ENCODE measurements around the gene EXOC4.

The EXOC4 gene

DNA sequence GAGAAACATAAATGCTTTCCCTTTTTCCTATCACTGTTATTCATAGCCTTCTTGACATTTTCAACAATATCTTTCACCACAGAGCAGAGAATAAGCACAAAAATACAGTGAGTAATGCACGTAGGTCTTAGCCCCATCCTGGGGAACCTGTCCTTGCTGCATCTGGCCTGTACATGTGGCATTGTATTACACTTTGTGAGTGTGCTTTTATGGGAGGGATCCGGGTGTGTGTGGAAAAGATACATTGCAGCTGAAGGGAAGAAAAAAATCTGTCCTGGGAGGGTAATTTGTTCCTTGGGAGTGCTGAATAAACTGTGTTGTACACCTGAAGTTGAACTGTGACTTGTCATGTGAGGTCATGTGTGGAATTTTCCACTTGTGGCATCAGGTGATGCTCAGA, 451.6 kb downstream of the EXOC4 start:
- DNase-seq (ENCODE audit: low read depth in 2 of 2): no peak

DNA sequence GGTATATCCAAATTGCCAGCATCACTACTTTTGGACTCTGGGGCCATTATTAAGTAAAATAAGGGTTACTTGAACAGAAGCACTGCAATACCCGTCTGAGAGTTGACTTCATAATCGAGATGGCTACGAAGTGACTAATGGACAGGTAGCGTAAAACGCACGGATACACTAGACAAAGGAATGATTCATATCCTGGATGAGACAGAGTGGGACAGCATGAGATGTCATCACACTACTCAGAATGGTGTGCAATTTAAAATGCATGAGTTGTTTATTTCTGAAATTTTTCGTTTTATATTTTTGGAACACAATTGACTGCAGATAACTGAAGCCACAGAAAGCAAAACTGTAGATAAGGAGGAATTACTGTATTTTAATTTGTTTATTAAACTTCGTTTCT, 452.7 kb downstream of the EXOC4 start:
- DNase-seq (ENCODE audit: low read depth in 2 of 2): no peak

DNA sequence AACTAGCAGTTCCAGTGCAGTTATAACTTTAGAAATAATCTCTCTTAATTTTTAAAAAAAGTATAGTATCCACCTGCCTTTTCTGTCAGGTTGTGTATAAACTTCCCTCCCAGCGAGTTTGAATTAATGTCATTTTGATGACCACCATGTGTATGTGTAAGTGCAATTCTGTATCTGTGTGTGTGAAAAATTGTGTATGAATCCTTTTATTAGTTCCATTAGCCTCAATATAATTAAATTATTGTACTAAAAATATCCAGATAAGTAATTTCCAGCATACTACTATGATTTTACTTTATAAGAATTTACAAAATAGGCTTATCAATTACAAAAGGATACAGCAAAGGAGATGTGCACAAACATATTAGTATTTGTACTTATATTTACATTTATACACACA, 453.1 kb downstream of the EXOC4 start:
- no peak for DNase-seq (ENCODE audit: low read depth in 2 of 2)

DNA sequence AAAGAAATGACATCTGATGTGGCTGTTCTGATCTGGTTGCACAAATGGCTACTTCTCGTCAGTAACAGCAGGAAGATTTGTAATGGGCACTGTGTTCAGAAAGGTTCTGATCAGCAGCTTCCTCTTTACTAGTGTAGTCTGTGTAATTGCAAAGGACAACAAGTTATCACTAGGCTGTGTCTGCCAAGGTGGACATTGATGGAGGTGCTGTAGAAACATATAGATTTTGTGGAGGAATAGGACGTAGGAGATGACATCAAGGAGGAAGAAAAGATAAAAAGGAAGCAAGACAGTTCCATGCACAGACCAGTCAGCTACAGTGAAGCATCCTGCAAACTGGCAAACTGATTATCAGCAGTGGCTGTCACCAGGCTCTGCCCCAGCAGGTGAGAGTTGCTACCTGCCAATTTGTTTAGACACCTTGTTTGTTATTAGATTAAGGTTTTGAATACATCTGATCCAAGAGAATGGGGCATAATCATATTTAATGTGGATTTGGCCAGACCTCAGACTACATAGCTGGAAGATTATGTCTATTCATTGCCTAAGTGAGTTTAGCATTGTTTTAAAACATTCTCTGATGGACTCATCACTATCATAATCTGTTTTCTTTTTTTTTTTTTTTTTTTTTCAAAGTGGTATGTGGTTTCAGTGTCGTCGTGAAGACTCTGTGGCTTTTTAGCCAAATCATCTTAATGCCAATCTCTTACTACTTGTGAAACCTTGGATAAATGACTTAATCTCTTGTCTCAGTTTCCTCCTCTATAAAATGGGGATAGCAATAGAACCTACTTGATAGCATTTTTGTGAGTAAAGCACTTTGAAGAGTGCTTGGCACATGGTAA, 456.4 kb downstream of the EXOC4 start:
- DNase-seq (ENCODE audit: low read depth in 2 of 2): no peak

DNA sequence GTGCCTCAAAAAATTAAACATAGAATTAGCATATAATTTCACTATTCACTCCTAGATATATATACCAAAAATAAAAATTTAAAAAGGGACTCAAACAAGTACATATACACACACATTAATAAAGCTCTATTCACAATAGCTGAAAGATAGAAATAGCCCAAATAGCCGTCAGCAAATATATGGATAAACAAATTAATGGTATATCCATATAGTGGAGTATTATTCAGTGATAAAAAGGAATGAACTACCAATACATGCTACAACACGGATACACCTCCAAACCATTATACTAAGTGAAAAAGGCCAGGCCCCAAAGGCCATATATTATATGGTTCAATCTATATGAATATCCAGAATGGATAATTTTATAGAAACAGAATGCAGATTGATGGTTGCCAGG, 459.7 kb downstream of the EXOC4 start:
- no peak for DNase-seq (ENCODE audit: low read depth in 2 of 2)

DNA sequence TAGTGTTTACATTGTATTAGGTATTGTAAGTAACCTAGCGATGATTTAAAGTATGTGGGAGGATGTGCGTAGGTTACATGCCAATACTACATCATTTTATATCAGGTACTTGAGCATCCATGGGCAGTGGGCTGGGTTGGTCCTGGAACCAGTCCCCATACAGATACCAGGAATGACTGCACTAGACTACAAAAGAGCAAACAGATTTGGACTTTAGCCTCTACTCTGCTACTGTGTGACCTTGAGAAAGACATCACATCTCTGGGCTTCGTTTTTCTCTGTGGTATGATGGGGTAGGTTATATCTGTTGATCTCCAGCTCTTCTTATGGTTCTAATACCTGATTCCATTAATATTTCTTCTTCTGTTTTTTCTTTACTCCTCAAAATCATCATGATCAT, 461.8 kb downstream of the EXOC4 start:
- no peak for DNase-seq (ENCODE audit: low read depth in 2 of 2)

DNA sequence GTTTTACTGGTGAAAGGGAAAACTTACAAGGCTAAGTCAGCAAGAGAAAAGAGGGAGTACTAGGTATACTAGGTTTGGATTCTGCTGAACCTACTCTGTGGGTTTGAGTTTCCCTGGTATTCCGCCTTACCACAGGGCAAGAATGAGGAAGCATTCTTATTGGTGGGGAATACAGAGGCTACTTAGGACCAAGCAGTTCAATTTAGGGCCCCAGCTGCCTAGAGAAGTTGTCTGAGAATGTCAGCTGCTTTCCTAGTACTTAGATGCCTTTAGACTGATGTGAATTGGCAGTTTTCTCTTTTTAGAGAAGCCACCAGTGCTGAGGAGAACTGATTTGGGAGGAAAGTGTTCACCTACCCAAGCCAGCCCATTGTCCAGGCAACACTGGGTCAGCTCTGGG, 465.3 kb downstream of the EXOC4 start:
- no peak for DNase-seq (ENCODE audit: low read depth in 2 of 2)

DNA sequence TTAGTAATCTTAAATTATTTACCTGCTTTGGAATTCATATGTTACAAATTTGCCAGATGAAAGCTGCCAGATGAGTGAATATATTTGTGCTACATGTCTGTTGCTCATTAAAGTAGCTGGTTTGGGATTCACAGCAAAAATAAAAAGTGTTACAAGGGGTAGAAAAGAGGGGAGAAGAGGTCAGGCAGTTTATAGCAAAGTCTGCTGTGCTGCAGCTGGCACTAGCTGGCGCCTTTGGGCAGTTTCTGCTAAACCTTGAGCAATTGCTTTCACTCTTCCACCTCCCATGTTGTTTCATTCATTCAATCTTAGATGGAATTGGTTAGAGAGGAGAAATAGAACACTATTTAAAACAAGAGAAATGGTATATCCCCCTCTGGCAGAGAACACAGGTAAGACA, 470.2 kb downstream of the EXOC4 start:
- no peak for DNase-seq (ENCODE audit: low read depth in 2 of 2)

DNA sequence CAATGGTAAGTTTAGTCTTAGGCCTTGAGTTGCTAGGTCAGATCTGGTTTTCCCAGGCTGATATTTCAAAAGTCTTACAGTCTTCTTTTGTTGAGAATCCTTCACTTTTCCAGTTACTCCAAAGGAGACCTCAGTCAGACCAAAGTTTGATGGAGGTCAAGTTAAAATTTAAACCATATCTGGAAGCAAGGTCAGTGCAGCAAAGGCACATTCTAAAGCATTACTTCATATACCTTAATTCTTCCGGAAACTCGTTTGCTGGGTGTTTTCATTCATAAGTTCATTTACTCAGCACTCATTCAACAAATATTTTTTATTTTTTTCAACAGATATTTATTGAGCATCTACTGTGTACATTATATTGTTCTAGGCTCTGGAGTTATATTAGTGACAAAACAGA, 471.3 kb downstream of the EXOC4 start:
- DNase-seq (ENCODE audit: low read depth in 2 of 2): no peak

DNA sequence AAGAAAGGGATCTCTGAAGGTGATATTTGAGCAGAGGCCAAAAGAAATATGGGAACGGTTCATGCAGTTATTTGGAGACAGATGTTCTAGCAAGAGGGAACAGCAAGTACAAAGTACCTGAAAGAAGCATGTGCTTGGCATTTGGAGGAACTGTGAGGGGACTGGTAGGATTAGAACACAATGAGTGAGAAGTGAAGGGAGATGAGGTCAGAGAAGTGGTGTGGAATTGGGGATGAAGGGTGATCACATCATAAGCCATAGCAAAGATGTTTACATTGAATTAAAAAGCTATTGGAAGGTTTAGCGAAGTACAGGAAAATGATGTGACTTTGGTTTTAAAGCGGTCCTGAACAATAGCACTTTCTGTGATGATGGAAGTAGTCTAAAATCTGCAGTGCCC, 471.8 kb downstream of the EXOC4 start:
- no peak for DNase-seq (ENCODE audit: low read depth in 2 of 2)

DNA sequence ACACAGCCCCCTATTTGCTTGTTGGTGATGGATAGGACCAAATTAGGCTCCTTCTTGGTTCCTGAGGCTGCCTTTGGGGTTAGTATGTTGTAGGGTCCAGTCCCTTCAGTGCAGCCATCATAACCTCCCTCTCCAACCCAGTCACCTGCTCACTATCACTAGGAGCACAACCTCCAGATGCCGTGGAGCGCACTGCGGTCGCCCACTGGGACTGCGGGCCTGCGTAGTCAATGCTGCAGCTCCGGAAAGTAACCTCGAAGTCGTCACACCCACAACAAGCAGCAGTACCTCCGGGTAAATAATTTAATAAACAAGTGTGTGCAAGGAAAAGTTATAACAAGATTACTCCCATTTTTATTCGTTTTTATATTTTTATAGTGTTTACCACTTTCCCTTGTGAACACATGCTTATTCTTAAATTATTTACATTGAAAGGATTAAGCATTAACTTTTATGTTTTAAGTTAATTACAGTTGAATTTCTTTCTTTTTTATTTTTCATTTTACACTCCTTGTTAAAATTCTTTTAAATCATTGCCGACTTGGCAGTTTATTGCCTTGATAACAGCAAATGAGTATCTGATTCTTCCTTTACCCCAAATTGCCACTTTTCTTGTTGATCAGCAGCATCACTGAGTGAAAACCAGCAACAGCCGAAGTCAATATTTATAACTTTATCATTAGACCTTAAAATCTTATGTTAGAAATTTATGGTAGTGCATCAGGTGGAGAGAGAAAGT, 474.8 kb downstream of the EXOC4 start:
- DNase-seq (ENCODE audit: low read depth in 2 of 2): no peak

DNA sequence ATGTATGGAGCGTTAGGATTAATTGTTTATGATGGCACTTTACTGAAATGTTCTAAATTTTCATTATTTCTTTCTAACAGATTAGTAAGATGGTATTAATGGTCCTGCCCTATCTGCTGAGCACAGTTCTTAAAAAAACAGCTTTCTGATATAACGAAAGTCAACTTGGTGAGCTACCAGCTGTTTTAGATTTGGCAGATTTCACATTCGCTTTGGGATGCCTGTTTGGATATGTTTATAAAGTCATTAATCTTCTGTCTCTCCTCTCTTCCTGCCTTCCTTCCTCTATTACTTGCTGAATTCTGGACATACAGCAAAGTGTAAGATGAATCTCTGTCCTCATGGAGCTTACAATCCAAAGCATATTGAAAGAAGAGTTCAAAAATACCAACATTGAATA, 477.5 kb downstream of the EXOC4 start:
- DNase-seq (ENCODE audit: low read depth in 2 of 2): no peak

DNA sequence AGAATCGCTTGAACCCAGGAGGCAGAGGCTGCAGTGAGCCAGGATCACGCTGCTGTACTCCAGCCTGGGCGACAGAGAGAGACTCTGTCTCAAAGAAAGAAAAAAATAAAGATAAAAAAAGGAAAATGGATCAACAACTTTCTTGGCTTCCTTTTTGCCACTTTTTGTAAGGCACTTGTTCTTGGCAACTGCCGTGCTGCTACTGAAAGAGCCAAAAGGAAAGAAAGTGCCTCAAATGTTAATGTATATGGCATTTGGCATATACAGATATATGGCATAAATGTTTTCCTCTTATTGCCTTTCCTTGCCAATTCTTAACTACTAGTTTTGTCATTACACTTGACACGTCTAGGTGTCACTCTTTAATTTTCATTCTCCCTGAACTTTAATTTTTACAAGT, 480.5 kb downstream of the EXOC4 start:
- DNase-seq (ENCODE audit: low read depth in 2 of 2): no peak

DNA sequence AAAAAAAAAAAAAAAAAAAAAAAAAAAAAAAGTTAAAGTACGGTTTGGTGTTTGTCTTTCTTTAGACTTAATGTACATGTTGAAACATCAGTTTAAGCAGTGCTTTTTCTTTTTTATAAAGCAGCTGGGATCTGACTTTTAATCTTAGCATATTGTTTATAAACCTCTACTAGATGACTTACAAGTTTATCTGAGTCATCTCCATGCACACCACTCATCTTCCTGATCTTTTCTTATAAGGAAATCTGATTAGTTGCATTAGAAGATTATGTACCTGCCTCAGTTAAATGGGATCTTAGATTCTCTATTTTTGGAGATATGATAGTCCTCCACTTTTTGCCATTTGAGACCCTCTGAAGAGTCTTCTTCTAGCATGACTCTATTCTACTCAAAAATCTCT, 482.3 kb downstream of the EXOC4 start:
- DNase-seq (ENCODE audit: low read depth in 2 of 2): no peak

DNA sequence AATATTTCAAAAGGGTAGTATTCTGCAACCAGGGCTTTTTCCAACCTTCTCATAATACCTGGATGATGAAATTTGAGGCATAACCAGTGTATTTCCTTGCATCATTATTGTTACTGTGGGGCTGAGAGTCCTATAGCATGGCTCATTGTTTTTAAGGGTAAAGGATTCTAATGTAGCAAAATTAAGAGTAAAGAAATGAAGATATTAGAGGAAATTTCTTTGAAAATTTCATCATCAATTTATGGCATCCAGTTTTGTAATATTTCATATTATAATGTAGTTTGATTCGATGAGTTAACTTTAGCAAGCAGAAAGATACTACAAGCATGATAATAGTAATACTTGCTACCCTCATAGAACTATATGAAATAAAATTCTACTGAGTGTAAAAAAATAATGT, 486.9 kb downstream of the EXOC4 start:
- no peak for DNase-seq (ENCODE audit: low read depth in 2 of 2)

DNA sequence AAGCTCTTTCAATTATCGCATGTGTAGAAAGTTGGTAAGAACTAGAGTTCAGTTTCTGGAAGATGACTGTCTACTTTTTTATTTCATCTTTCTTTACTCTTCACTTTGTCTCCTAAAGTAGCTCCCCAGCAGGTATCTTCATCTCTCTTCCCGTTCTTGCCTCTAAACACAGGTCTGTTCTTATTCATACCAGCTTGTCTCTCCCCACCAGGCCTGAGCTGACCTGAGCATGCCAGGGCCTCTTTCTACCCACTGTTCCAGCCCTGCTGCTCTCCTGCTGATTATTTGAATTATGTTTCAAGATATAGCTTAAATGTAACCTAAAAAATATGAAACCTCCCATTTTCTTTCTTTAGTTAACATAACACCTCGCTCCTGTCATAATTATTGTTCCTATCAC, 488.2 kb downstream of the EXOC4 start:
- no peak for DNase-seq (ENCODE audit: low read depth in 2 of 2)

DNA sequence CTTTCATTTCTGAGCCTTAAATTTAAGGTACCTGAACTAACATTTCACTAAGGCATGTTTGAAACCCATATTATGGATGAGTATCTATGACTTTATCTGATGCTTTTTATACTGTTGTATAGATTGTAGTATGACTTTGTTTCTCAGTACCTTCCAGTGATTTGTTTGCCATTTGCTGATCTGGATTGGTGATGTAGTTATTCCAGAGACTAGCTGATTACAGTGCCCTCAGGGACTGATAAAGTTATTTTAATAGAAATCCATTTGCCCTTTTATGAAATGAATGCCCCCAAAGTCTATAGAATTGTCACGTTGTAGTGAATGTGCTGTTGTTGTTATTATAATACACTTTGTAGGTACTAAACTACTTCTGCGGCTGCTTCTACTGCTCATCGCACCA, 488.8 kb downstream of the EXOC4 start:
- DNase-seq (ENCODE audit: low read depth in 2 of 2): no peak

DNA sequence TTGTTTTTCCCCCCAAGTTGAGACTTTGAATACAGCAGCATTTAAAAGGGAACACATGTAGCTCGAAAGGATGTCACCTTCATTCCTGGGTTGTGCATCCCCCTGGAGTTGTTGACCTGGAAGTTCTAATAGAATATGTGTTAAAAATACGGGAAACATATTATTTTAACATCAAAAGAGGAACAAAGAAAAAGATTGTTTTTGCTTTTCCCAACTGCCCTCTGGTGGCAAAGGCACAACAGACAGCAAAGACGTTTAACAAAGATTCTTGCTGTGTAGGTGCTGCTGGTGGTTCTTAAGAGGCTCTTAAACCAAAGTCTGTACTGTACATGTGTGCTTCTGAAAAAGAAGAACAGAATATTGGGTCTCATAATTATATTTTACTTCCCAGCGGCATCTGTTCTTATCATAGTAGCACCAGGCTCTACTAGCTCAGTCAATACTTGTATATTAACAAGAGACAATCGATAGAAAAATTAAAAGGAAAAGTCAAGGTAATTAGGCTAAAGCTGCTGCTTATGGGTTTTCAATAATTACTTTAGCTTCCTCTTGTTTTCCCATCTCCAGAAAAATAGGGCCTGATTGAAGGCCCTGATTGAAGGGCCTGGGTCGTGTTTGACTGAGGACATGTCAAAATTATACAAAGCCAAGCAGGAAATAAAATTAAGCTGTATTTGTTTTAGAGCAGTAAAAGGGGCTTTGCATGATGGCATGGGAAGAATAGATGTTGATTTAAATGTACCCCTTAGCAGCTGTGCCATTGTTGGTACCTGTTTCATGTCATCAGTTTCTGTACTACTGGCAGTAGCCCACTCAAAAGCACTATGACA, 490.0 kb downstream of the EXOC4 start:
- peak; percentile 5 to 8 for DNase-seq (ENCODE audit: low read depth in 2 of 2)

DNA sequence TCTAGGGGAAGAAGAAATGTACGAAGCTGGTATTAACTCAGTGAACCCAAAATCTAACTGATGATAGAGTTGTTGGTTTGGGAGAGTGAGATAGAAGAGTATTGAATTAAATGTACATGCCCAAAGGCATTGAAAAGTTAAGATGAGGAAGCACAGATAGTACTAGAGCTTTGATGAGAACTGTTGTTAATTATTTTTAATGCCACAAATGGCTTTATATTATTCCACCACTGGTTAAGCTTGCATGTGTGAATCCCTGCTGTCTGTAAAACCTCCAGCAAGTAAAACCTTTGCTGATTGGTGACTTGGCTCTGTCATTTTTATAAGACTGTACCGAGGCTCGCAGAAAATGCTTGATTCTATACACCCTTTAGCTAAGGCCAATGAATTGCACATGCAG, 491.6 kb downstream of the EXOC4 start:
- no peak for DNase-seq (ENCODE audit: low read depth in 2 of 2)

DNA sequence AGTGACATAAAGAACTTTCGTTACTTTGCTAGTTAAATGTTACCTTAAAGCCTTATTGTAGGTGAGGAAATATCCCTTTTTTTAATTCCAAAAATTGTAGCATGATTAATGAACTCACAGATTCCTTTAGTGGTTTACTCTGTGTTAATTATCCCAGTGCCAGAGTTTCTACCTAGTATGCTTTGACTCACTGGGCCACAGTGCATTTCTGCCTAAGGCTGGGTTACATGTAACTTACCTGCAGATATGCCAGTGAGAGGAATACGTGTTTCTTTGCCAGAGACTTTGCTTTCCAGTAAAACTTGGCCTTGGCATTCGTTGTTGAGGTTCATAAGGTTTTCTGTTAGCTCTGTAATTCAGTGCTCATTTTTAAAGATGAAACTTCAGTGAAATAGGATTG, 493.4 kb downstream of the EXOC4 start:
- no peak for DNase-seq (ENCODE audit: low read depth in 2 of 2)

DNA sequence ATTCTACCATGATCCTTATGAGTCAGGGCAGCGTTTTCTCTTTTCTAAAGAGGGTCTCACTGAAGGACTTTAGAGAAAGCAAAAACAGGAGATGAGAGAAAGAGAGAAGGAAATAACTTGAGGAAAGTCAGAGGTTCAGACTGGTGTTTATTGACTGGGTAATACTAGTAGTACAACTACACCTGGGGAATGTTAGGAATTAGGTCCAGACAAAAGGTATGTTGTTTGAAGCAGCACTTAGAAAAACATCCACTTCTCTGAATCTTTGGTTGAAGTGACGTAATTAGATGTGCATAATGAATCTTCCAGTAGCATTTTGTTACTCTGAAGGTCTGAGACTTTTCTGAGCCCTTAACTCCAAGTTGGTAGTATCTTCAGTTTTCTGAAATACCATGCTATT, 494.0 kb downstream of the EXOC4 start:
- DNase-seq (ENCODE audit: low read depth in 2 of 2): no peak
